Activated CD4-positive, CD25-positive, alpha-beta regulatory T cell treated with anti-CD3 and anti-CD28 coated beads, Interleukin-2, amount 50 U/mL, for 72 hours (primary cell): ENCODE measurements around the gene RASD1.
"Not testable (repeated sequence)": the region's sequence is repeated elsewhere in the genome, so short reads cannot be mapped to it uniquely, and the experiment has no call there.

Source experiments
- DNase-seq: peaks from one replicate; pipeline ENCODE4 v3.0.0; 2021

Gene RASD1

DNA sequence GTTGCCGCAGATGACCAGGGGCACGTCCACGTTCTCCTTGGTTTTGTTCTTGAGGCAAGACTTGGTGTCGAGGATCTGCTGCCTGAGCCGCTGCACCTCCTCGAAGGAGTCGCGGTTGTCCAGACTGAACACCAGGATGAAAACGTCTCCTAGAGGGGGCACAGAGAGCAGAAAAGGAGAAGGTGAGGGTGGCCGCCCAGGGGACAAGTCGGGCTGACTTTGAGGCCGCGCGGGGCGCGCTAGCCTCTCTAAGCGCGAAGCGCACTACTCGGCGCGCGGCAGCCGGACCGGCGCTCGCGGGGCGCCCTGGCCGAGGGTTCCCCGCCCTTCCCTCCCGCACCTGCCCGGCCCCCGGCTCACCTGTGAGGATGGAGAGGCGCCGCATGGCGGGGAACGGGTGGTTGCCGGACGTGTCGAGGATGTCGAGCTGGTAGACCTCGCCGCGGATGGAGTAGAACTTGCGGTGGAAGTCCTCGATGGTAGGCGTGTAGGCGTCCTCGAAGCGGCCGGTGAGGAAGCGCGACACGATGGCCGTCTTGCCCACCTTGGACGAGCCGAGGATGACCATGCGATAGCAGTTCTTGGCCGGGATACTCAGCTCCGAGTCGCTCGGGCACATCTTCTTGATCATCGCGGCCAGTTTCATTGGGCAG, 533 bp downstream of the RASD1 start:
- peak; percentile 45 for DNase-seq

DNA sequence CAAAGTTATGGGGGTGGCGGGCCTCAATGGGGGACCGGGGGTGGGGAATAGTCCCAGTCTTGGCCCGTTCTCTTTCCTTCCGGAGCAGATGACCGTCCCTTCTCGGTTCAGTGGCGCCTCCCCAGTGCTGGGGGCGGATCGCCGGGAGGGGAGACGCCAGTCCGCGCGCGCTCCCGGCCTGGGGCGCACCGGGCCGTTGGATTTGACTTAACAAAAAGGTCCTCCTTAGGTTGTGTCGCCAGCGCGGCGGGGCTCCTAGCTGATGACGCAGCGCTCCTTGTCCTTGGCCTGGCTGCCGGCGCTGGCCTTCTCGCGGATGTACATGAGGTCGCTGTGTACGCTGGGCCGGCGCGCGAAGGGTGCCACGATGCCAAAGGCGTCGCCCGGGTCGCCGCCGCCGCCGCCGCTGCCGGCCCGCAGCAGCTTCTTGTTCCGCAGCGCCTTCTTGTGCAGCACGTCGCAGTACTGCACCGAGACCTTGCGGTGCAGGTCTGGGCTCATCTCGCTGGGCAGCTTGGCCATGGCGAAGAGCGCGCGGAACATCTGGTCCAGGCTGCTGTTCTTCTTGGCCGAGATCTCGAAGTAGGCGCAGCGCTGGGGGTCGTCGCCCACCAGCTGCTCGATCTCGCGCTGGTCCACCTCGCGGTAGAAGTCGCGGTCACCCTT, 1.2 kb downstream of the RASD1 start:
- no peak for DNase-seq

- no peak for DNase-seq
Observed at GRCh38 chr17:17494499-17494869, 1.7 kb downstream of the RASD1 start.

DNA sequence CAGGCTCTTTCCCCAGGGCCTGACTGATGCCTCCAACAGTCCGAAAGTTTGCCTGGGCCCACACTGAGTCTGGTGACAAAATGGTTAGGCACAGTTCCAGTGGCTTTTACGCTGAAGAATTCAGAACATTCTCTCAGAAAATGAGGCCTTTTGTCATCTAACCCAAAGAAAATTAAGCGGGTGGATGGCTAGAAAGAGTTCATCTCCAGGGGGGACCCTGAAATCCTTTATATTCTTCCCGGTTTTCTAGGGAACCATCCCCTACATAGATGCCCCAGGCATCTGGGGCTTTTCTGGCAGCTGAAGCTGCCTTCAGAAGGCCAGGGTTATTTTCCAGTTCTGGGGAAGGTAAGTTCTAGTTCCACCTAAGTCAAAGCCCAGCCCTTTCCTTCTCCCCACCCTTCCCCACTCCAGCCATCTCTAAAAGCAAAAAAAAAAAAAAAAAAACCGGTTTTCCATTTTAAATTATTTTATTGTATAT, 2.2 kb downstream of the RASD1 start:
- DNase-seq = no peak

DNA sequence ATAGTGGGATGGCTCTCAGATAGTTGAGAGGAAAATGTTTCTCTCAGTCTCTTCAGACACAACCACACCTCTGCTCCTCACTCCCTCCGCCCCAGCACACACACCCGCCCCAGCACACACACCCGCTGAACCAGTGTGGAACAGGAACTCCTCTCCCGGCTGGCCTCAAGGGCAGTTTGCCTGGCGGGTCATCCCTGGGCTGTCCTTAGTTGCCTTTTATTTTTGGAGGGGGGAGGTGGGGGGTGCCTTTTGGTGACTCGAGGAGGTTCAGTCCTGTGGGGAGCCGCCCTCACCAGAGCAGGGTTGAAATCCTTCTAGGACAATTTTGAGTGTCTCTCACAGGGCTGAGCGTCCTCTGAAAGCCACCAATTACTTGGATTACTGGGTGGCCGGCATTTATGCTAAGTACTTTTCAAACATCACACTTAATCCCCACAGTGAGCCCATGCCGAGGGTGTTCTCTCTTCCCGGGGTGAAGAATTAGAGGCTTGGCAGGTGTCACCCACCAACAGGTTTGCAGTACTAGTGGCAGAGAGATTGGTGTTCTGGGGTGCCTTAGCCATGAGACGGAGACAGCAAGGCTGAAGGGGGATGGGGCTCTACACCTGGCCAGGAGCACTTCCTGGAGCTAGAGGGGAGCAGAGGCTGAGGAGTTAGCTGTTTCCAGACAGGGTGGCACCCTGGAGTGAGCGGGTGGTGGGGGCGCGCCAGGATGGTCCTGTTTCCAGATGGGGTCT, 2.8 kb downstream of the RASD1 start:
- DNase-seq = no peak

- DNase-seq = no peak
Observed at GRCh38 chr17:17492571-17492970, 3.6 kb downstream of the RASD1 start.

- no peak for DNase-seq
Observed at GRCh38 chr17:17492085-17492484, 4.1 kb downstream of the RASD1 start.

DNA sequence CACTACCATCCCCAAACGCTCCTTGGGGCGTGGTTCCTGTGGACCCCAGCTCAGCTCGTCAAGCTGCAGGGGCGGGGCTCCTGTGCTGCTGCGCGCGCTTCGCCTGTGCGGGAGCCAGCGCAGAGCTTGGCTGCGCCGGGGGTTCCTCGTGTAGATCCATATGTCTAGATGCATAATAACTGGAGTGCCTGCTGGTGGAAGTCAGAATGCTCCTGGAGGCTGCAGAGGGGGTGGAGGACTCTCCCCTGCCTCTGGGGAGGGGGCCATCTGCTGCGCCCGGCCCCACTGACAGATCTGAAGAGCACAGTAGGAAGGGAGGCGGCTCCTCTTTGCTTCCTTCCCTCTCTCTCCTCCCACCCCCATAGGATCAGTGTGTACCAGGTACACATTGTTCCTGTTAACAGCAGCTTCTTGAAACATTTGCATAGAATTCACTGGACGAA, 4.6 kb downstream of the RASD1 start:
- no peak for DNase-seq

DNA sequence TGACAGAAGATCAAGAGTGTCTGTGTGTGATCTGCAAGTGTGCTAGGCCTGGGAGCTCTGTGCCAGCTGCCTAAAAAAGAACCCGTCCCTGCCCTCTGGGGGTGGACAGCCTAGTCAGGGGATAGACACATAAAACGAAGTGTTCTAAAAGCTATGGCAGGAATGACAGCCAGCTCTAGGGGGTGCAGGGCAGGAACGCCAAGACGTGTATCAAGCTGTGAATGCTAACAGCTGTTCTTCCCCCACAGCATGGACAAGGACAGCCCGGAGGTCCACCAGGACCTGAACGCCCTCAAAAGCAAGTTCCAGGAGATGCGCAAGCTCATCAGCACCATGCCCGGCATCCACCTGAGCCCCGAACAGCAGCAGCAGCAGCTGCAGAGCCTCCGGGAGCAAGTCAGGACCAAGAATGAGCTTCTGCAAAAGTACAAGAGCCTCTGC, 5.1 kb downstream of the RASD1 start:
- DNase-seq = no peak

DNA sequence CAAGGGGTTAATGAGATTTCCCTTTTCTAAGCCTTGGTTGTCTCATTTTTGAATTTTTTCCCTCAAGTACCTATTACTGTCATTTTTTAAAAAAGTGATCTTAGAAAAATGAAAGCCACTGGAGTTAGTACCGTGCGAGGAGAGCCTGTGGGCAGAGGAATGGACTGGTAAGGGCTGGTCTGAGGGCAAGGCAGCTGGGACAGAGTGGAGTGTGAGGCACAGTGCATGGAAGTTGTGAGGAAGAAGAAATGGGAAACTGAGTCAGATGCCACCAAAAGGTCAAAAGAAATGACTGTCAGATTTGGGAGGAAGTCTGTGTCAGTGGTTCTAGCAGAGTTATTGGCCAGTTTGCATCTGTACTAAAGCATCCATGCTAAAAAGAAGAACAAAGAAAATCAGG, 8.2 kb downstream of the RASD1 start:
- no peak for DNase-seq

GRCh38 chr17:17486416-17486815, 9.8 kb downstream of the RASD1 start:
- DNase-seq = not testable (repeated sequence)

DNA sequence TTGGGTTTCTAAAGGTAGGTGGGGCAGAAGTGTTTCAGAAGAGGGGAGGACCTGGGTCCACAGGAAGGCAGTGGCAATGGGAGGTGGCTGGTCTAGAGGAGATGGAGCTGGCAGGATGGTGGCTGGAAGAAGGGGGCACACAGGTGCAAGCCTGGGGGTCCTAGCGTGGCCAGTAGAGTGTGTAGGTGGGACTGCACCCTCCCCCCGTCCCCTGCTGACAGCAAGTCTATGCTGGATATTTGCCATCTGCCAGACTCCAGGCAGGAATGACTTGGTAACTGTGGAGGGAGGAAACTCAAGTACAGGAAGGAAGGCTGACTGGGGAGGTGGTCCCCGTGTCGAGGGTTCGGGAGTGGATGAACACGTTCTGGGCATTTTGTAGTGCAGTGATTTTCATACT, 10.8 kb downstream of the RASD1 start:
- DNase-seq = no peak

GRCh38 chr17:17484451-17484899, 11.7 kb downstream of the RASD1 start:
- no peak for DNase-seq

DNA sequence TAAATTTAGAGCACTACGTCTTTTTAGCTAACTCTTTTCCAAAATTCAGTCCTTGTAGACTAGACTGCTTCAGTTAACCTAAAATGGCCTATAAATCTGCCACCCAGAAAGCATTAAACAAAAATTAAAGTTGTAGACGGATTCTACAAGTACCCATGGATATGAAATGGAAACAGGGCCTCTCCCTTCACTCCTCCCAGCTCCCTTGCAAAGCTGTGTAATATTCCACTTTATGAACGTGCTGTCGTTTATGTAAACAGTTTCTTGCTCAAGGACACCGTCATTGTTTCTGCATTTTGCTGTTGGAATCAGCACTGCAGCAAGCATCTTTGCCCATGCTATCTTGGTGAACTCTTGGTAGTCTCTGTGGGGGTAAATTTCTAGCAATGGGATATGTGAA, 14.3 kb downstream of the RASD1 start:
- DNase-seq = no peak

DNA sequence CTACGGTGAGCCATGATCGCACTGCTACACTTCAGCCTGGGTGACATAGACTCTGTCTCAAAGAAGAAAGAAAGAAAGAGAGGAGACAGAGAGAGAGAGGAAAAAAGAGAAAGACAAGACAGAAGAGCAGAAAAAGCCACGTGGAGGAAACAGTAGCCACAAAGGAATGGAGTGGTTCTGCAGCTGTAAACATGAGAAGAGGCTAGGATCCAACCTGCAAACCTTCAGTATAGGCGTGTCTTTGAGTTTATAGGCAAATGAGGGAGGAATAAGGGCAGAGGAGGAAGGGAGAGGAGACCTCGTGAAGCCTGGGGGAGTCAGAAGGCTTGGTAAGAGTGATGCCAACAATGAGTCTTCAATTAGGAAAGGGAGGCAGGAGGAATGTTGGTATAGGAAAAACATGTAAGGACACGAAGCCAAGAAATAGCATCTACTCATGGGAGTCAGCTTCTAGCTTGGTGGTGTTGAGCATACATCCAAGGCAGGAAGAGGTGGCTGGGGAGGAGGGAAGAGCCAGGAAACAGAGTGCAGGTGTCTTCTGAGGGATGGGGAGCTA, 15.5 kb downstream of the RASD1 start:
- no peak for DNase-seq

DNA sequence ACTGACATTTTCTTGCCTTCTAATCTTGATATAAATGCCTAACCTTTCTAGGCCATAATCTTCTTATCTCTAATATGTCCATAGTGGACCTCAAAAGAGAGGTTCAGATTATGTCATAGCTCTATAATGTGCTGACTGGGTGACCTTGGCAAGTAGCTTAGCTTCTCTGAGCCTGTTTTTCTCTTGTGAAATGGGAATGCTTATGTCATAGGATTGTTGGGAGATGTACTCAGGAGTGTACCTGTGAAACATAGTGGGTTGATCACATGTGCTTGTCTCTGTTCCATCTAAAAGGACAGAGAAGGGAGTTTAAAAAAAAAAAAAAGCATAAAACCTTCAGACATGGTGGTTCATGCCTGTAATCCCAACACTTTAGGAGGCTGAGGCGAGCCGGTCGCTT, 17.0 kb downstream of the RASD1 start:
- DNase-seq = no peak

DNA sequence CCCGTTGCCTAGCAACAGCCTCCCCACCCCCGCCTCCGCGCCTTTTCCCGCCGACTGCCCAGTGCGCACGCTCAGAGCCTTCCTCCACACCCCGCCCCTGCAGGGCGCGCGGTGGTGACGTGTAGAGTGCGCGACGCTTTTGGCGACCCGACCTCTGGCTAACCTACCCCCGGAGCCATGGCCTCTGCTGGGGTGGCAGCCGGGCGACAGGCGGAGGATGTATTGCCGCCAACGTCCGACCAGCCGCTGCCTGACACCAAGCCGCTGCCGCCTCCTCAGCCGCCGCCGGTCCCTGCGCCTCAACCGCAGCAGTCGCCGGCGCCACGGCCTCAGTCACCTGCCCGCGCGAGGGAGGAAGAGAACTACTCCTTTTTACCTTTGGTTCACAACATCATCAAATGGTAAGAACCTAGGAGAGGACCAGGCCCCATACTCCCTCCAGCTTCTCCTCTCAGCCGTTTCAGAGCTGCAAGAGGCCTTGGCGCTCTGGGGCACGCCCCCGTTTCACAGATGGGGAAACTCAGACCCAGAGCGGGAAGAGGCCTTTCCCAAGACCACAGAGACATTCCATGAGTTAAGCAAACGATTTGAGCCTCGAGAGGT, 19.2 kb downstream of the RASD1 start, which contains the start of gene MED9:
Gene MED9, plus strand, starts transcription at position 136 of the 603 bp plus-strand sequence. Its CDS starts 42 bp downstream, at position 178.
- peak; percentile 97 for DNase-seq

DNA sequence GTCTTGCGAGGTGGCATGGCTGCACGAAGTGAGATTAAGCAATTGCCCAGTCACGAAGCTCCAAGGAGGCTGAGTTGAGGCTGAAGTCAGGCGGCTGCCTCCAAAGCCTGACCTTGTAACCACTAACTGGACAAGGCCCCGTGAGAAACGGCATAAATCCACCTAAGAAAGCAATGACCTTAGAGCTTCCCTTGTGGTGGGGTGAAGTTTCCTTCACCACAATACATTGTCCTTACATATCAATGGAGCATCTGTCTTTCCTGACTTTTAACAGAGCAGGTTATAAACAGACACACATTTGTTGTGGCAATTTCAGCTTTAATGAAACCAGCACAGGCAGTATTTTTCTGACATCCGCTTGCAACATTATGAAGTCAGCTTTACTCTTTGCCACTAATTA, 21.9 kb downstream of the RASD1 start:
- DNase-seq = no peak

DNA sequence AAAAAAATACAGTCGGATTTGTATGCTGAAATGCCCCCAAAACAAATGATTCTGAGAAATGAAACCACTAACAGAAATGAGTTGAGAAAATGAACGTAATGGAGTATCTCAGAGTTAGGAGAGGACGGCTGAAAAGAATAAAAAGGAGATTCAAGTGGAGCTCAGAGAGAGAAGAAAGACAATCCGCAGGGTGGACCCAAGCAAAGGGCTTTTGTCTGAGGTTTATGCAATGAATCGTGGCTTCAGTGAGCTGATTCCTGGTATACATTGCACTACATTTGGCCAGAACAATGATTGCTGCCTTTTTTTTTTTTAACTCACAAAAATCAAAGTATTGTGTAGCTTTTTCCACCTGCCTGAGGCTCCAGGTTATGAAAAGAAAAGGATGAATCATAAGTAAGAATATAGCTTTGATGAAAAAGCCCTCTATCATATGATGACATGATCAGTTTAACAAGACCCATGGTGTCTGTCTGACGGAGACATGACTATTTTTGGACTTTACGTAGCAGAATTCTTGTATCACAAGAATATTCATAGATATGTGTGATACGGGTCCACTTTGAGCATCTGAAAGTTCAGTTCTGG, 23.8 kb downstream of the RASD1 start:
- no peak for DNase-seq

DNA sequence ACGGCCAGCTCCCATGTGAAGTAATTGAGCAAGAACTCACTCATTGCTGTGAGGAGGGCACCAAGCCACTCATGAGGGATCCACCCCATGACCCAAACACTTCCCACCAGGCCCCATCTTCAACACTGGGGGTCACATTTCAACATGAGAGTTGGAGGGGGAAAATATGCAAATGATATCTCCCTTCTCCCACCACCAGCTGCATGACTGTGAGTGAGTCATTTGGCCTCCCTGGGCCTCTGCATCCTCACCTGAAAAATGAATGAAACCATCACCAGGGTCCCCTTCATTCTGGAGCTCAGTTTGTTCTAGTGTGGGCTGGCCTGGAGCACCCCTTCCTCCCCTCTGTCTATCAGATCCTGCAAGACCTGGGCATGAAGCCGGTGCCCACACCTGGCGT, 26.2 kb downstream of the RASD1 start:
- no peak for DNase-seq

DNA sequence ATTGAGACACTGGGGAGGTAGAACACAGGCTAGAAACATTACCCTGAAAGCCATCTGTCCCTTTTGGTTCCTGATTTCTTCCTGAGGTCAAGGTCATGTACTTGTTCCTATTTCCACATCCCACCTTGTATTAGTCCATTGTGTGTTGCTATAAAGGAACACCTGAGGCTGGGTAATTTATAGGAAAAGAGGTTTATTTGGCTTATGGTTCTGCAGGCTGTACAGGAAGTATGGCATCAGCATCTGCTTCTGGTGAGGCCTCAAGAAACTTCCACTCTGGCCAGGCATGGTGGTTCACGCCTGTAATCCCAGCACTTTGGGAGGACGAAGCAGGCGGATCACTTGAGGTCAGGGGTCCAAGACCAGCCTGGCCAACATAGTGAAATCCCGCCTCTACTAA, 26.8 kb downstream of the RASD1 start:
- DNase-seq = no peak

DNA sequence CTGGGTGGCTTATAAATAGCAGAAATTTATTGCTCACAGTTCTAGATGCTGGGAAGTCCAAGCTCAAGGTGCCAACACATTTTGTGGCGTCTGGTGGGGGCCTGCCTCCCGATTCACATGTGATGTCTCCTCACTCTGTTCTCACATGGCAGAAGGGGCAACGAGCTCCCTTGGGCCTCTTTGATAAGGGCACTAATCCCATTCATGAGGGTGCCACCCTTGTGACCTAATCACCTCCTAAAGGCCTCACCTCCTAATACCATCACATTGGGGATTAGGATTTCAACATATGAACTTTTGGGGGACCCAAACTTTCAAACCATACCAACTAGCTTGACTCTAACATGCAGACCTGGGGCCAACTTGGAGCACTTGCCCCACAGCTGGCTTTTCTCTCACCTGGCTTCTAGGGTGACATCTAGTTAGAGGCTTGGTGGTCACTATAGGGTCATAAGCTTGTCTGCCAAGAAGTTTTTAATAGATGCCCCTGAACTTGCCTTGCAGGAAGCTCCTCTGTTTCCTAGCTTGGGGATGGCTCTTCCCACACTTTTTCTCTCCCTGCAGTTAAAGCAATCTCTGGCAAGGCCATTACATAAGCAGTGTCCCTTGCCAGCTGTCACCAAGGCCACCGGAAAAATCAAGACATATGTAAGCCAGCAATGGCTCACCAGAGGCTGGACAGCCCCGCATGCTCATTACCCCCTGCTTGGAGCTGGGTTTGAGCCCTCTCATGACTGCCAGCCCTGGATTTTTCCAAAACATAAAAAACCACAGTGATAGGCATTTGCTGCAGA, 27.8 kb downstream of the RASD1 start:
- no peak for DNase-seq
